ENCODE data around the gene INTS11. TPM values are rescaled to one million over a fixed set of nuclear protein-coding genes. Genes with fewer than 3 reads are reported as not detected.

The INTS11 gene
- total and polyA plus RNA-seq, 2 donors from 2014 or later, result 73.6 to 100 TPM

DNA sequence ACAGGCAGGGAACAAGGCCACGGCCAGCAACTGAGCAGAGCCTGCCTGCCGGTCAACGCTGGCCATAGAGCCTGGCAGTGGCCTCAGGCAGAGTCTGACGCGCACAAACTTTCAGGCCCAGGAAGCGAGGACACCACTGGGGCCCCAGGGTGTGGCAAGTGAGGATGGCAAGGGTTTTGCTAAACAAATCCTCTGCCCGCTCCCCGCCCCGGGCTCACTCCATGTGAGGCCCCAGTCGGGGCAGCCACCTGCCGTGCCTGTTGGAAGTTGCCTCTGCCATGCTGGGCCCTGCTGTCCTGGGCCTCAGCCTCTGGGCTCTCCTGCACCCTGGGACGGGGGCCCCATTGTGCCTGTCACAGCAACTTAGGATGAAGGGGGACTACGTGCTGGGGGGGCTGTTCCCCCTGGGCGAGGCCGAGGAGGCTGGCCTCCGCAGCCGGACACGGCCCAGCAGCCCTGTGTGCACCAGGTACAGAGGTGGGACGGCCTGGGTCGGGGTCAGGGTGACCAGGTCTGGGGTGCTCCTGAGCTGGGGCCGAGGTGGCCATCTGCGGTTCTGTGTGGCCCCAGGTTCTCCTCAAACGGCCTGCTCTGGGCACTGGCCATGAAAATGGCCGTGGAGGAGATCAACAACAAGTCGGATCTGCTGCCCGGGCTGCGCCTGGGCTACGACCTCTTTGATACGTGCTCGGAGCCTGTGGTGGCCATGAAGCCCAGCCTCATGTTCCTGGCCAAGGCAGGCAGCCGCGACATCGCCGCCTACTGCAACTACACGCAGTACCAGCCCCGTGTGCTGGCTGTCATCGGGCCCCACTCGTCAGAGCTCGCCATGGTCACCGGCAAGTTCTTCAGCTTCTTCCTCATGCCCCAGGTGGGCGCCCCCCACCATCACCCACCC, 6.9 kb upstream of the INTS11 start, which contains the start of gene TAS1R3:
TAS1R3 (plus strand) TSS at position 213 of the 898 bp plus-strand sequence; CDS start at position 279, 66 bp downstream.
- Histone ChIP-seq H3K36me3 (ENCODE audit: control insufficient read depth in 2 of 3, insufficient read depth in 3 of 3, low read length in 3 of 3) (peaks cover 0 to 3% (median 2%) of the 10 kb centered on the region in 3 donors), H3K27ac (ENCODE audit: low read depth in 2 of 2, low read length in 2 of 2) (no peak within 1 kb of the TSS), H3K9ac (ENCODE audit: low read length in 3 of 3) (peak within 1 kb of the TSS in 1 of 3 donors; percentile 40), H3K9me3 (ENCODE audit: control insufficient read depth in 2 of 3, insufficient read depth in 1 of 3, low read length in 3 of 3) (peaks cover 0 to 1% (median 0%) of the 10 kb centered on the region in 3 donors), H3K4me3 (ENCODE audit: low read length in 3 of 3) (no peak within 1 kb of the TSS), H3K4me1 (ENCODE audit: control insufficient read depth in 2 of 3, insufficient read depth in 2 of 3, low read depth in 1 of 3, low read length in 3 of 3) (peaks cover 0 to 7% (median 0%) of the 10 kb centered on the region in 3 donors), H3K27me3 (ENCODE audit: control insufficient read depth, insufficient read depth, low read length) (no peaks in the 10 kb centered on the region)
- TF ChIP-seq, protein P1, sequence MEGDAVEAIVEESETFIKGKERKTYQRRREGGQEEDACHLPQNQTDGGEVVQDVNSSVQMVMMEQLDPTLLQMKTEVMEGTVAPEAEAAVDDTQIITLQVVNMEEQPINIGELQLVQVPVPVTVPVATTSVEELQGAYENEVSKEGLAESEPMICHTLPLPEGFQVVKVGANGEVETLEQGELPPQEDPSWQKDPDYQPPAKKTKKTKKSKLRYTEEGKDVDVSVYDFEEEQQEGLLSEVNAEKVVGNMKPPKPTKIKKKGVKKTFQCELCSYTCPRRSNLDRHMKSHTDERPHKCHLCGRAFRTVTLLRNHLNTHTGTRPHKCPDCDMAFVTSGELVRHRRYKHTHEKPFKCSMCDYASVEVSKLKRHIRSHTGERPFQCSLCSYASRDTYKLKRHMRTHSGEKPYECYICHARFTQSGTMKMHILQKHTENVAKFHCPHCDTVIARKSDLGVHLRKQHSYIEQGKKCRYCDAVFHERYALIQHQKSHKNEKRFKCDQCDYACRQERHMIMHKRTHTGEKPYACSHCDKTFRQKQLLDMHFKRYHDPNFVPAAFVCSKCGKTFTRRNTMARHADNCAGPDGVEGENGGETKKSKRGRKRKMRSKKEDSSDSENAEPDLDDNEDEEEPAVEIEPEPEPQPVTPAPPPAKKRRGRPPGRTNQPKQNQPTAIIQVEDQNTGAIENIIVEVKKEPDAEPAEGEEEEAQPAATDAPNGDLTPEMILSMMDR (IDR thresholded peaks at IDR 0.05; ENCODE audit: borderline replicate concordance, extremely low read depth, insufficient read depth), result no peak
- FAIRE-seq, result no peak
- DNase-seq, result no peak
- intact Hi-C loops (cut with DNase I), result no loop called here

DNA sequence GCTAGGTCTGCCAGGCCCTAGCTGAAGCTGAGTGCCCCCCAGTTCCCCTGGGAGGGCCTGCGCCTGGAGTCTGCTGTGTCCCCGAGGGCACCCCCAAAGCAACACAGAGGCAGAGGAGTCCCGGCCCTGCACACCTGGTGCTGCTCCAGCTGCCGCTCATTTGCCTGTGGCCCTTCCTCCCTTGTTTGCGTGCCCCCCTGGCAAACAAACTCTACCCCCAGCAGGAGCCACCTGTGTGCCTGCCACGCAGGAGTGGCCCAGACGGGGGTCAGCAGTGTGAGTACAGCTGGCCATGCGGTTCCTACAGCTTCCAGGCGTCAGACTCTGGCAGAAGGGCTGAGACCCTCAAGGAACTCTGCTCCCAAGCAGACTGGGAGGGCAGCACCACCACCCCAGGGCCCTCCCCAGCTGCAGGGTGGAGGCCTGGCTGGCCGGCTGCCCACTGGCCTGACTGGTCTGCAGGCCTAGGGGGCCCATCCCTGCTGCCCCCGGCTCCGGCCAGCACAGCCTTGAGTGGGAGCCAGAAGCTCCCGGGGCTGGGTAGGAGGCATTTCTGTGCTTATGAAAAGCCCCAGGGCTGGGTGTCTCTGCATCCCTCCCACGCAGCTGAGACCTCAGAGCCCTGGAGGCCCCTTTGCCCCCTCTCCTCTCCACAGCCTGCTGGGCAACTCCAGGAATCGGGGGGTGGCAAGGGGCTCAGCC, 6.1 kb upstream of the INTS11 start:
- no peak for DNase-seq
- TF ChIP-seq, protein P1 (IDR thresholded peaks at IDR 0.05; ENCODE audit: borderline replicate concordance, extremely low read depth, insufficient read depth), result no peak
- no peak overlapping the region for H3K4me3 ChIP-seq (ENCODE audit: low read length in 3 of 3)

DNA sequence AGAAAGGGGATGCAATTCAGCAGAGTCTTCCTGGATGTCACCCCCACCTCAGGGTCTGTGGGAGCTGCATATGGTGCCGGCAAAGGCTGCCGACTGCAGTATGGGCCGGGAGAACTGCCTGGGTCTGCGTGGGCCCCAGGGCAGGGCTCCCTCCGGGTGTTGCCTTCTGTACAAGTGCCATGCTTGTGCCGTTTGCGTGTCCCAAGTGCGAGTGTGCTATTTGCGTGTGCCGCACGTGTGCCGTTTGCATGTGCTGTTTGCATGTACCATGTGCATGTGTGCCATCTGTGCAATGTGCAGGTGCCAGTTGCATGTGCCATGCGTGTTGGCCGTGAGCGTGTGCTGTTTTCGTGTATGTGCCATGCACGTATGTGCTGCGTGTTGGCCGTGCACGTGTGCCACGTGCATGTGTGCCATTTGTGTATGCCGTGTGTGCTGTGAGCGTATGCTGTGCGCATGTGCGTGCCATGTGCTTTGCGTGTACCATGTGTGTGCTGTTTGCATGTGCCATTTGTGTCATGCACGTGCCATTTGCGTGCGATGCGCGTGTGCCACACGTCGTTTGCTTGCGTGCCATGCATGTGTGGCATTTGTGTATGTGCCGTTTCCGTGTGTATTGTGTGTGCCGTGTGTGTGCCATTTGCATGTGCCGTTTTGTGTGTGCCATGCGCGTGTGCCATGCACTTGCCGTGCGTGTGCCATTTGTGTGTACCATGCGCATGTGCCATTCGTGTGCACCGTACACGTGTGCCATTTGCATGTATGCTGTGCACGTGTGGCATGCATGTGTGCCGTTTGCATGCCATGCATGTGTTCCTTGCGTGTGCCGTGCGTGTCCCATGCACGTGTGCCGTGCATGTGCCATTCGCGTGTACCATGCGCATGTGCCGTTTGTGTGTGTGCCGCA, 5.1 kb upstream of the INTS11 start:
- TF ChIP-seq, protein P1 (IDR thresholded peaks at IDR 0.05; ENCODE audit: borderline replicate concordance, extremely low read depth, insufficient read depth), result no peak
- no peak overlapping the region for H3K9ac ChIP-seq (ENCODE audit: low read length in 3 of 3)
- H3K27me3 ChIP-seq (ENCODE audit: control insufficient read depth, insufficient read depth, low read length), result no peaks in the 10 kb centered on the region
- FAIRE-seq, result no peak
- DNase-seq, result no peak
- intact Hi-C loops (cut with DNase I), result no loop called here
- H3K9me3 ChIP-seq (ENCODE audit: control insufficient read depth in 2 of 3, insufficient read depth in 1 of 3, low read length in 3 of 3), result peaks cover 0 to 1% (median 0%) of the 10 kb centered on the region in 3 donors
- H3K4me3 ChIP-seq (ENCODE audit: low read length in 3 of 3), result peak overlapping the region in 1 of 3 donors; percentile 4
- H3K27ac ChIP-seq (ENCODE audit: low read depth in 2 of 2, low read length in 2 of 2), result no peak overlapping the region
- peaks cover 0 to 20% (median 6%) of the 10 kb centered on the region in 3 donors for H3K4me1 ChIP-seq (ENCODE audit: control insufficient read depth in 2 of 3, insufficient read depth in 2 of 3, low read depth in 1 of 3, low read length in 3 of 3)
- peaks cover 0 to 2% (median 0%) of the 10 kb centered on the region in 3 donors for H3K36me3 ChIP-seq (ENCODE audit: control insufficient read depth in 2 of 3, insufficient read depth in 3 of 3, low read length in 3 of 3)

More for the DNA sequence above, 6.1 kb upstream of the INTS11 start:
- peaks cover 0 to 15% (median 4%) of the 10 kb centered on the region in 3 donors for H3K4me1 ChIP-seq (ENCODE audit: control insufficient read depth in 2 of 3, insufficient read depth in 2 of 3, low read depth in 1 of 3, low read length in 3 of 3)
- peaks cover 0 to 3% (median 2%) of the 10 kb centered on the region in 3 donors for H3K36me3 ChIP-seq (ENCODE audit: control insufficient read depth in 2 of 3, insufficient read depth in 3 of 3, low read length in 3 of 3)
- H3K27ac ChIP-seq (ENCODE audit: low read depth in 2 of 2, low read length in 2 of 2), result no peak overlapping the region
- H3K9ac ChIP-seq (ENCODE audit: low read length in 3 of 3), result peak overlapping the region in 1 of 3 donors; percentile 40
- intact Hi-C loops (cut with DNase I), result no loop called here
- no peaks in the 10 kb centered on the region for H3K27me3 ChIP-seq (ENCODE audit: control insufficient read depth, insufficient read depth, low read length)
- H3K9me3 ChIP-seq (ENCODE audit: control insufficient read depth in 2 of 3, insufficient read depth in 1 of 3, low read length in 3 of 3), result peaks cover 0 to 1% (median 0%) of the 10 kb centered on the region in 3 donors
- FAIRE-seq, result no peak
